ENCODE results near the gene GAS6. TPM values are rescaled to one million over a fixed set of nuclear protein-coding genes. Genes with fewer than 3 reads are reported as not detected.

Gene GAS6
- total RNA-seq, 1 experiment from 2014 or later, result 28.1 TPM

DNA sequence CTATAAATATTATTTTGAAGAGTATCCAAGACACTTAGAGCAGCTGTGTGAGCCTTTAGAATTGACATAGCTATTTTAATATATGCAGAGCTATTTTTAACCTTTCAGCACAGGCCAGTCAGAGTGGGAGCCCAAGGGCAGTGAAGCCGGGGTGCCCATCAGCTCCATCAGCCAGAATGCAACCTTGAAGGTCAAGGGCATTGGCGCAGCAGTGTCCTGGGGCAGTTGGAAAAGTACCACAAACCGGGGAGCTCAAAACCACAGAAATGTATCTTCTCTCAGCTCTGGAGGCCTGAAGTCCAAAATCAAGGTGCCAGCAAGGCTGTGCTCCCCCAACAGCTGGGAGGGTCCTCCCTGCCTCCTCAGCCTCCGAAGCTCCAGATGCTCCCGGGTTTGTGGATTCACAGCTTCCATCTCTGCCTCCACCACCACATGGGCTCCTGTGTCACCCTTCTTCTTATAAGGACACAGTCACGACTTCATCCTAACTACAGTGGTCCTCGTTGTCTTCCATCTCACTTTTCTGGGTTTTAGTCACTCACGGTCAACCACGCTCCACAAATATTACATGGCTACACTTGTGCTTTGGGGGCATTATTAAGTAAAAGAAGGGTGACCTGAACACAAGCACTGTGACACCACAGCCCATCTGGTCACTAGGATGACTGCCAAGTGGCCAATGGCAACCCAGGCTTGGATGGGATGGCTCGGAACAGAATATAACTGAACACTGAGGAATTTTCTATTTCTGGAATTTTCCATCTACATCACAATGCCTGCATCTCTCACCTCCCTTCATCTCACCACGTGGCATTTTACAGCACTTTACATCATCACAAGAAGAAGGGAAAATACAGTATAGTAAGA lies 15.9 kb upstream of the GAS6 start:
- Histone ChIP-seq H3K4me1 (ENCODE audit: control insufficient read depth, insufficient read depth, low read length) (peaks cover 2% of the 10 kb centered on the region; the same call in 1 of the 2 replicates), H3K9me3 (ENCODE audit: control insufficient read depth, insufficient read depth, low read depth, low read length) (no peaks in the 10 kb centered on the region), H3K36me3 (ENCODE audit: control insufficient read depth, insufficient read depth, low read length) (no peaks in the 10 kb centered on the region), H3K4me3 (ENCODE audit: low read depth in 2 of 2, low read length in 2 of 2) (no peak overlapping the region), H3K27me3 (ENCODE audit: control insufficient read depth, insufficient read depth, low read length) (no peaks in the 10 kb centered on the region), H3K27ac (ENCODE audit: low read length) (no peak overlapping the region)
- ChIA-PET CTCF (no interaction called here), POLR2A (no interaction called here)
- DNase-seq (ENCODE audit: low read depth, low spot score) (no peak), ATAC-seq (no peak)
- no TSS peak for BruUV-seq (replicated peaks)
- TF ChIP-seq POLR2AphosphoS5 (IDR thresholded peaks at IDR 0.05; ENCODE audit: low read depth, low read length) (no peak), CTCF (IDR thresholded peaks at IDR 0.05) (no peak), TCF7L2 (IDR thresholded peaks at IDR 0.05; ENCODE audit: low read depth, low read length) (no peak), SIN3A (IDR thresholded peaks at IDR 0.05; ENCODE audit: borderline replicate concordance, insufficient read depth, low read depth, low read length) (no peak)
- TF ChIP-seq, protein P1, sequence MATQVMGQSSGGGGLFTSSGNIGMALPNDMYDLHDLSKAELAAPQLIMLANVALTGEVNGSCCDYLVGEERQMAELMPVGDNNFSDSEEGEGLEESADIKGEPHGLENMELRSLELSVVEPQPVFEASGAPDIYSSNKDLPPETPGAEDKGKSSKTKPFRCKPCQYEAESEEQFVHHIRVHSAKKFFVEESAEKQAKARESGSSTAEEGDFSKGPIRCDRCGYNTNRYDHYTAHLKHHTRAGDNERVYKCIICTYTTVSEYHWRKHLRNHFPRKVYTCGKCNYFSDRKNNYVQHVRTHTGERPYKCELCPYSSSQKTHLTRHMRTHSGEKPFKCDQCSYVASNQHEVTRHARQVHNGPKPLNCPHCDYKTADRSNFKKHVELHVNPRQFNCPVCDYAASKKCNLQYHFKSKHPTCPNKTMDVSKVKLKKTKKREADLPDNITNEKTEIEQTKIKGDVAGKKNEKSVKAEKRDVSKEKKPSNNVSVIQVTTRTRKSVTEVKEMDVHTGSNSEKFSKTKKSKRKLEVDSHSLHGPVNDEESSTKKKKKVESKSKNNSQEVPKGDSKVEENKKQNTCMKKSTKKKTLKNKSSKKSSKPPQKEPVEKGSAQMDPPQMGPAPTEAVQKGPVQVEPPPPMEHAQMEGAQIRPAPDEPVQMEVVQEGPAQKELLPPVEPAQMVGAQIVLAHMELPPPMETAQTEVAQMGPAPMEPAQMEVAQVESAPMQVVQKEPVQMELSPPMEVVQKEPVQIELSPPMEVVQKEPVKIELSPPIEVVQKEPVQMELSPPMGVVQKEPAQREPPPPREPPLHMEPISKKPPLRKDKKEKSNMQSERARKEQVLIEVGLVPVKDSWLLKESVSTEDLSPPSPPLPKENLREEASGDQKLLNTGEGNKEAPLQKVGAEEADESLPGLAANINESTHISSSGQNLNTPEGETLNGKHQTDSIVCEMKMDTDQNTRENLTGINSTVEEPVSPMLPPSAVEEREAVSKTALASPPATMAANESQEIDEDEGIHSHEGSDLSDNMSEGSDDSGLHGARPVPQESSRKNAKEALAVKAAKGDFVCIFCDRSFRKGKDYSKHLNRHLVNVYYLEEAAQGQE (IDR thresholded peaks at IDR 0.05; ENCODE audit: insufficient read depth in 1 of 2, low read depth in 2 of 2, low read length in 1 of 2), result no peak
- in situ Hi-C loops (cut with HindIII; ENCODE audit: low pct_unique_long_range_greater_than_20kb, low sequenced_read_pairs) (no loop called here), intact Hi-C loops (cut with micrococcal nuclease; ENCODE audit: unreplicated experiment) (no loop called here)

DNA sequence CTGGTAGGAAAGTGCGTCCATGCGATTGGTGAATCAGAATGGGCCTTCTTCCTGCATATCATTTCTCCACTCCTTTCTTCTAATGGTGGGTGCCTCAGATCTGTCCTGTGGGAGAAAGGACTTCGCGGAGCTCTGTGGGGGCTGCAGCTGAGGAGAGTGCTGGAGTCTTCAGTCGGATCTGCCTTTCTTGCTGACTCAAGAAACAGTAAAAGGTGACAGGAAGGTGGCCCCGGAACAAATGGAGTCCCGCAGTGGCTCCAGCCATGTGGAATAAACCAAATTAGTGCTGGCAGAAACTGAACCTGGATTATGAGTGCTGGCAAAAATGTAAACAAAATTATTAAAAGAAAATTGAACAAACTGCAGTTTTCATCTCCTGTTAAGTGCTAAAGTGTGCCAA lies 15.1 kb upstream of the GAS6 start:
- in situ Hi-C loops (cut with HindIII; ENCODE audit: low pct_unique_long_range_greater_than_20kb, low sequenced_read_pairs), result no loop called here

More for the DNA sequence above, 15.1 kb upstream of the GAS6 start:
- H3K27me3 ChIP-seq (ENCODE audit: control insufficient read depth, insufficient read depth, low read length), result no peaks in the 10 kb centered on the region
- no peaks in the 10 kb centered on the region for H3K36me3 ChIP-seq (ENCODE audit: control insufficient read depth, insufficient read depth, low read length)
- POLR2A ChIA-PET, result no interaction called here
- H3K4me3 ChIP-seq (ENCODE audit: low read depth in 2 of 2, low read length in 2 of 2), result no peak overlapping the region
- peaks cover 2% of the 10 kb centered on the region; the same call in 1 of the 2 replicates for H3K4me1 ChIP-seq (ENCODE audit: control insufficient read depth, insufficient read depth, low read length)
- ATAC-seq (no peak), DNase-seq (ENCODE audit: low read depth, low spot score) (no peak)
- H3K9me3 ChIP-seq (ENCODE audit: control insufficient read depth, insufficient read depth, low read depth, low read length), result no peaks in the 10 kb centered on the region
- CTCF ChIA-PET, result no interaction called here
- TF ChIP-seq SIN3A (IDR thresholded peaks at IDR 0.05; ENCODE audit: borderline replicate concordance, insufficient read depth, low read depth, low read length), result no peak
- TF ChIP-seq, protein P1 (IDR thresholded peaks at IDR 0.05; ENCODE audit: insufficient read depth in 1 of 2, low read depth in 2 of 2, low read length in 1 of 2), result no peak
- no peak for TF ChIP-seq TCF7L2 (IDR thresholded peaks at IDR 0.05; ENCODE audit: low read depth, low read length)
- no peak for TF ChIP-seq POLR2AphosphoS5 (IDR thresholded peaks at IDR 0.05; ENCODE audit: low read depth, low read length)
- TF ChIP-seq CTCF (IDR thresholded peaks at IDR 0.05), result no peak
- no peak overlapping the region for H3K27ac ChIP-seq (ENCODE audit: low read length)
- intact Hi-C loops (cut with micrococcal nuclease; ENCODE audit: unreplicated experiment), result no loop called here
- no TSS peak for BruUV-seq (replicated peaks)
